ENCODE data around the gene SCUBE3. TPM values are rescaled to one million over a fixed set of nuclear protein-coding genes. Genes with fewer than 3 reads are reported as not detected.

The SCUBE3 gene
- total and polyA plus RNA-seq, 2 of the 8 experiments (the other 6 are each of a cell fraction or from before 2014, with no cell fraction given) = 0.80 to 1.0 TPM

DNA sequence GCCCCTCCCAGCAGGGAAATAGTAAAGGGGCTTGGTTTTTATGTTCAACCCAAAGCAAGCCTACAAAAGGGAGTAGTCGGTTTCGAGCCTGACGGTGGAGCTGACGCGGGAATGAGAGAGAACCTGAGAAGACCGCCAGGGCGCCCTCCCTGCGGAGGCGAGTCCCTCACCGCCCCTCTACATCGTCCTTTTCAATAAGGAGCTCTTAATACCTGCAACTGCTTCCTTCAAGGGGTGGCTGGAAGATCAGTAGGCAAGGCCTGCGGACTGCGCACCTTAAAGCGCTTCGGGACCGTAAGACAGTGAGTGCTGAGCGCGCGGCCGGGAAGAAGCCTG, 45.1 kb downstream of the SCUBE3 start:
- peak overlapping the region; percentile 78; the same call in 1 of the 2 replicates for H2BK5ac ChIP-seq (ENCODE audit: low read depth, low read length)

More for the DNA sequence above, 45.1 kb downstream of the SCUBE3 start:
- Histone ChIP-seq H3K4me3 (ENCODE audit: extremely low read depth in 1 of 4, insufficient read depth in 2 of 4, low read depth in 3 of 4, low read length in 4 of 4) (peak overlapping the region; percentile 61 to 89 (median 80)), H2AFZ (ENCODE audit: low read length) (peak overlapping the region; percentile 21; the same call in 1 of the 2 replicates), H3K79me2 (ENCODE audit: control insufficient read depth in 1 of 2, insufficient read depth in 2 of 2, low read length in 2 of 2) (peaks cover 0 to 4% of the 10 kb centered on the region in 2 experiments; a peak in 1 of 4 replicates), H3K9me3 (ENCODE audit: insufficient read depth in 2 of 2, low read depth in 1 of 2, low read length in 1 of 2) (no peaks in the 10 kb centered on the region), H2BK15ac (ENCODE audit: low read length) (no peak overlapping the region), H3K23ac (ENCODE audit: insufficient read length) (no peak overlapping the region), H3K4me1 (replicated peaks in 1 of 4; ENCODE audit: control insufficient read depth in 3 of 4, insufficient read depth in 4 of 4, low read length in 3 of 4) (peaks cover 0 to 10% (median 0%) of the 10 kb centered on the region in 4 experiments; a peak in 4 of 7 replicates), H3K36me3 (ENCODE audit: control insufficient read depth in 2 of 4, insufficient read depth in 4 of 4, low read length in 3 of 4) (no peaks in the 10 kb centered on the region), H3K4me2 (ENCODE audit: insufficient read depth in 1 of 2, low read depth in 2 of 2, low read length in 2 of 2) (peak overlapping the region; percentile 48 to 75), H4K5ac (ENCODE audit: insufficient read length, low read depth, low read length) (no peak overlapping the region), H3K4ac (replicated peaks; ENCODE audit: insufficient read length, low read depth, low read length) (no peak overlapping the region), H3K27me3 (replicated peaks in 1 of 4; ENCODE audit: control insufficient read depth in 3 of 4, extremely low read depth in 1 of 4, insufficient read depth in 3 of 4, low read length in 3 of 4) (no peaks in the 10 kb centered on the region), H4K8ac (ENCODE audit: extremely low read depth, insufficient read depth, low read length) (peak overlapping the region; percentile 90; the same call in 1 of the 2 replicates), H4K91ac (replicated peaks; ENCODE audit: insufficient read length, low read length) (no peak overlapping the region), H2BK20ac (ENCODE audit: low read length) (no peak overlapping the region), H2AK5ac (ENCODE audit: low read depth, low read length) (no peak overlapping the region), H3K18ac (ENCODE audit: extremely low read depth, low read length) (peak overlapping the region; percentile 75), H3K56ac (replicated peaks; ENCODE audit: insufficient read length, low read depth, low read length) (peak overlapping the region; percentile 37), H3K14ac (ENCODE audit: insufficient read length) (no peak overlapping the region), H3K27ac (ENCODE audit: low read depth, low read length) (peak overlapping the region; percentile 64; the same call in 1 of the 2 replicates), H3K23me2 (ENCODE audit: low read depth, low read length) (peaks cover 8% of the 10 kb centered on the region), H3K9ac (replicated peaks in 1 of 4; ENCODE audit: extremely low read depth in 1 of 4, low read depth in 3 of 4, low read length in 3 of 4) (peak overlapping the region; percentile 46 to 66 (median 56); a peak in 6 of 7 replicates), H3K79me1 (ENCODE audit: low read depth, low read length) (no peaks in the 10 kb centered on the region), H4K20me1 (replicated peaks in 1 of 2; ENCODE audit: control insufficient read depth in 1 of 2, insufficient read depth in 2 of 2, low read length in 2 of 2) (no peaks in the 10 kb centered on the region), H2BK120ac (replicated peaks; ENCODE audit: low read depth, low read length) (no peak overlapping the region), H2BK12ac (ENCODE audit: low read depth, low read length) (0 out of 2 replicates have a peak overlapping the region, but pooled peaks have one; percentile 75)
- ChIA-PET CTCF (ENCODE audit: partially characterized antibody) (interaction anchor here (0.9 to 1.8 kb wide), 11 partner anchors 8 to 267 kb away, joined by 3 to 18 read pairs (median 3); no protein-coding TSS in a partner anchor), POLR2A (ENCODE audit: partially characterized antibody) (interaction anchor here (0.6 to 2.4 kb wide), 24 partner anchors 9 to 727 kb away, joined by 3 to 15 read pairs (median 4); partner anchors contain the start of genes BLTP3A, RPL10A and TAF11)
- no peak for TF ChIP-seq TAF7 (optimal IDR thresholded peaks at IDR 0.05; ENCODE audit: borderline replicate concordance, low read depth, low read length)
- peak; percentile 70 for TF ChIP-seq KDM4A (IDR thresholded peaks at IDR 0.05; ENCODE audit: low read depth, low read length, severe bottlenecking)
- peak; percentile 50 for TF ChIP-seq SAP30 (IDR thresholded peaks at IDR 0.05; ENCODE audit: insufficient read depth, insufficient replicate concordance, low read length)
- peak in 1 of 3 experiments; percentile 3; a peak in 1 of 4 replicates for TF ChIP-seq CTCF (IDR thresholded peaks at IDR 0.05; ENCODE audit: control extremely low read depth in 1 of 3, insufficient read depth in 1 of 3, low read depth in 1 of 3, low read length in 3 of 3)
- 2% methylated on average over 20 of the region's 20 CpGs; no CpG with 5 or more reads in 1 of the 2 experiments for WGBS, 2 experiments (ENCODE audit: extremely low coverage in 1 of 2, insufficient coverage in 1 of 2, insufficient read length in 1 of 2, insufficient replicate concordance in 2 of 2, low coverage in 1 of 2, low lambda C conversion rate in 2 of 2, missing lambda C conversion rate in 1 of 2)
- DNase-seq (ENCODE audit: low read depth in 1 of 2, low spot score in 2 of 2) = no peak
- no peak for FAIRE-seq

Measured in H1 (cell line).